ENCODE results near the gene LUZP1.

The LUZP1 gene

GRCh38 chr1:23114424-23115079 lies 54.1 kb downstream of the LUZP1 start:
- DNase-seq = no peak

- DNase-seq = no peak
Observed at GRCh38 chr1:23111600-23112535, 56.8 kb downstream of the LUZP1 start.

- no peak for DNase-seq
Observed at GRCh38 chr1:23110391-23110790, 58.3 kb downstream of the LUZP1 start.

- peak; percentile 53 for DNase-seq
Observed at GRCh38 chr1:23108918-23109533, 59.6 kb downstream of the LUZP1 start.

- DNase-seq = peak; percentile 47
Observed at GRCh38 chr1:23103001-23103889, 65.4 kb downstream of the LUZP1 start.

GRCh38 chr1:23102289-23102688 lies 66.4 kb downstream of the LUZP1 start:
- no peak for DNase-seq

GRCh38 chr1:23101887-23102286 lies 66.8 kb downstream of the LUZP1 start:
- DNase-seq = no peak

- no peak for DNase-seq
Observed at GRCh38 chr1:23101101-23101827, 67.4 kb downstream of the LUZP1 start.

- peak; percentile 29 for DNase-seq
Observed at GRCh38 chr1:23100074-23100748, 68.4 kb downstream of the LUZP1 start.

- DNase-seq = no peak
Observed at GRCh38 chr1:23099171-23099536, 69.5 kb downstream of the LUZP1 start.

GRCh38 chr1:23098463-23099170 lies 70.0 kb downstream of the LUZP1 start:
- DNase-seq = peak; percentile 62

GRCh38 chr1:23097316-23097715 lies 71.3 kb downstream of the LUZP1 start:
- DNase-seq = no peak

GRCh38 chr1:23092447-23092846 lies 76.2 kb downstream of the LUZP1 start:
- DNase-seq = no peak

- no peak for DNase-seq
Observed at GRCh38 chr1:23091545-23091944, 77.1 kb downstream of the LUZP1 start.

GRCh38 chr1:23090056-23090455 lies 78.6 kb downstream of the LUZP1 start:
- no peak for DNase-seq

GRCh38 chr1:23088027-23088426 lies 80.6 kb downstream of the LUZP1 start:
- DNase-seq = no peak

- DNase-seq = no peak
Observed at GRCh38 chr1:23085696-23086095, 83.0 kb downstream of the LUZP1 start.

- no peak for DNase-seq
Observed at GRCh38 chr1:23084880-23085279, 83.8 kb downstream of the LUZP1 start.

- DNase-seq = no peak
Observed at GRCh38 chr1:23083714-23084480, 84.8 kb downstream of the LUZP1 start.

GRCh38 chr1:23081376-23081775 lies 87.3 kb downstream of the LUZP1 start:
- no peak for DNase-seq
